Suprapubic skin (tissue), 4 donors: ENCODE data around the gene TNFSF4. TPM values are rescaled to one million over a fixed set of nuclear protein-coding genes. Genes with fewer than 3 reads are reported as not detected.

Experiments used
- DNase-seq, 2 donors: peaks; one replicate each; pipeline ENCODE4 v3.0.0-alpha.2; 2019; ENCODE audit warnings: low spot score in 2 of 2
- H3K27ac ChIP-seq: fragments of 200-600 bp; sonication (generic); one replicate; pipeline ENCODE4 v1.5.1; 2019
- H3K27me3 ChIP-seq: fragments of 200-600 bp; sonication (generic); one replicate; pipeline ENCODE4 v1.5.1; 2019
- H3K36me3 ChIP-seq: fragments of 200-600 bp; sonication (generic); one replicate; pipeline ENCODE4 v1.5.1; 2019
- H3K4me1 ChIP-seq: fragments of 200-600 bp; sonication (generic); one replicate; pipeline ENCODE4 v1.5.1; 2019
- H3K4me3 ChIP-seq: fragments of 200-600 bp; sonication (generic); one replicate; pipeline ENCODE4 v1.5.1; 2019; ENCODE audit warnings: mild to moderate bottlenecking
- H3K9me3 ChIP-seq: fragments of 200-600 bp; sonication (generic); one replicate; pipeline ENCODE4 v1.5.1; 2019
- EP300 ChIP-seq: sonication (generic); formaldehyde crosslinking; IDR thresholded peaks from one replicate; pipeline ENCODE4 v1.6.1; 2017; ENCODE audit warnings: antibody characterized with exemption
- POLR2A ChIP-seq, 2 donors: fragments of 450-650 bp; IDR thresholded peaks; one replicate each; pipeline ENCODE4 v1.6.1; 2017; ENCODE audit warnings: antibody characterized with exemption in 2 of 2, mild to moderate bottlenecking in 2 of 2, moderate library complexity in 2 of 2
- POLR2AphosphoS5 ChIP-seq, 3 donors: sonication (generic); formaldehyde crosslinking; IDR thresholded peaks; one replicate each; pipeline ENCODE4 v1.6.1; 2017; ENCODE audit warnings: antibody characterized with exemption in 3 of 3
- WGBS: methylation state at CpG from one replicate; pipeline ENCODE4 v1.1.5; 2018; 5-methylcytosine and 5-hydroxymethylcytosine counted together
- total RNA-seq, 4 donors: library from RNA; depleted of rRNA; stranded (reverse); fragments of >200 nt; gene quantifications; one replicate each; pipeline ENCODE4 v1.1.0, GENCODE V29; 2016
- TF ChIP-seq, protein P1 (sequence below), 2 donors: fragments of 200-600 bp in 1 of 2; fragments of 450-650 bp in 1 of 2; sonication (generic) in 1 of 2; IDR thresholded peaks; one replicate each; pipeline ENCODE4 v1.5.1; 2016 to 2019; ENCODE audit warnings: antibody characterized with exemption in 2 of 2, mild to moderate bottlenecking in 1 of 2, moderate library complexity in 1 of 2

Gene TNFSF4
- total RNA-seq, 4 donors from 2014 or later = 0.15 to 0.29 TPM; not detected in 2

DNA sequence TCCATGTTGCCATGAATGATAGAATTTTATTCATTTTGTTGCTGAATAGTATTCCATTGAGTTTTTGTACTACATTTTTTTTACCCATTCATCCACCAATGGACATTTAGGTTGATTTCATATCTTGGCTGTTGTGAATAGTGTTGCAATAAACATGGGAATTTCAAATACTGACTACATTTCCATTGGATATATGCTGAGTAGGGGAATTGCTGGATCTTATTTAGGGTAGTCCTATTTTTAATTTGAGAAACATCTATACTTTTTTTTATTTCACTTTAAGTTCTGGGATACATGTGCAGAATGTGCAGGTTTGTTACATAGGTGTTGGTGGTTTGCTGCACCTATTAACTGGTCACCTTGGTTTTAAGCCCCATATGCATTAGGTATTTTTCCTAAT lies 38.8 kb upstream of the TNFSF4 start:
- peaks cover 11% of the 10 kb centered on the region for H3K4me1 ChIP-seq
- TF ChIP-seq POLR2A (IDR thresholded peaks at IDR 0.05) (no peak), EP300 (no peak), POLR2AphosphoS5 (IDR thresholded peaks at IDR 0.05) (no peak)
- TF ChIP-seq, protein P1, sequence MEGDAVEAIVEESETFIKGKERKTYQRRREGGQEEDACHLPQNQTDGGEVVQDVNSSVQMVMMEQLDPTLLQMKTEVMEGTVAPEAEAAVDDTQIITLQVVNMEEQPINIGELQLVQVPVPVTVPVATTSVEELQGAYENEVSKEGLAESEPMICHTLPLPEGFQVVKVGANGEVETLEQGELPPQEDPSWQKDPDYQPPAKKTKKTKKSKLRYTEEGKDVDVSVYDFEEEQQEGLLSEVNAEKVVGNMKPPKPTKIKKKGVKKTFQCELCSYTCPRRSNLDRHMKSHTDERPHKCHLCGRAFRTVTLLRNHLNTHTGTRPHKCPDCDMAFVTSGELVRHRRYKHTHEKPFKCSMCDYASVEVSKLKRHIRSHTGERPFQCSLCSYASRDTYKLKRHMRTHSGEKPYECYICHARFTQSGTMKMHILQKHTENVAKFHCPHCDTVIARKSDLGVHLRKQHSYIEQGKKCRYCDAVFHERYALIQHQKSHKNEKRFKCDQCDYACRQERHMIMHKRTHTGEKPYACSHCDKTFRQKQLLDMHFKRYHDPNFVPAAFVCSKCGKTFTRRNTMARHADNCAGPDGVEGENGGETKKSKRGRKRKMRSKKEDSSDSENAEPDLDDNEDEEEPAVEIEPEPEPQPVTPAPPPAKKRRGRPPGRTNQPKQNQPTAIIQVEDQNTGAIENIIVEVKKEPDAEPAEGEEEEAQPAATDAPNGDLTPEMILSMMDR (IDR thresholded peaks at IDR 0.05) = no peak
- H3K27ac ChIP-seq = no peak overlapping the region
- DNase-seq = no peak
- H3K9me3 ChIP-seq = no peaks in the 10 kb centered on the region
- no peaks in the 10 kb centered on the region for H3K27me3 ChIP-seq
- no peaks in the 10 kb centered on the region for H3K36me3 ChIP-seq
- H3K4me3 ChIP-seq = no peak overlapping the region

DNA sequence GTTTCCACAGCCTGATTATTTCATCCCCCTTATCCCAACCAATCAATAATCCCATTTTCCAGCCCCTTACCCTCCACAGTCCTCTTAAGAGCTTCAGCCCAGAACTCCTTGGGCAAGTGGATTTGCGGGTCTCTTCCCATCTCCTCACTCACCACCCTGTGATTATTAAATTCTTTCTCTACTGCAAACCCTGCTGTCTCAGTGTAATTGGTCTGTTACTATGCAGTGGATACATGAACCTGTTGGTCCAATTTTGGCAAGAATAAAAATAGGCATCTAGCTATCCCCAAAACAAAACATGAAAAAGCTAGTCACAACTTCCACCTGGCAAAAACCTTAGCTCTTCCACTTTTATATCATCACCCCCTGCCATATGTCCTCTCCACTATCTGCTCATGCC lies 36.2 kb upstream of the TNFSF4 start:
- 96% methylated on average over 1 of the region's 1 CpG for WGBS
- Histone ChIP-seq H3K36me3 (no peaks in the 10 kb centered on the region), H3K27ac (no peak overlapping the region), H3K4me1 (peaks cover 4% of the 10 kb centered on the region), H3K4me3 (no peak overlapping the region), H3K9me3 (no peaks in the 10 kb centered on the region), H3K27me3 (no peaks in the 10 kb centered on the region)
- TF ChIP-seq, protein P1 (IDR thresholded peaks at IDR 0.05) = no peak
- no peak for TF ChIP-seq EP300
- TF ChIP-seq POLR2A (IDR thresholded peaks at IDR 0.05) = no peak
- TF ChIP-seq POLR2AphosphoS5 (IDR thresholded peaks at IDR 0.05) = no peak
- no peak for DNase-seq

DNA sequence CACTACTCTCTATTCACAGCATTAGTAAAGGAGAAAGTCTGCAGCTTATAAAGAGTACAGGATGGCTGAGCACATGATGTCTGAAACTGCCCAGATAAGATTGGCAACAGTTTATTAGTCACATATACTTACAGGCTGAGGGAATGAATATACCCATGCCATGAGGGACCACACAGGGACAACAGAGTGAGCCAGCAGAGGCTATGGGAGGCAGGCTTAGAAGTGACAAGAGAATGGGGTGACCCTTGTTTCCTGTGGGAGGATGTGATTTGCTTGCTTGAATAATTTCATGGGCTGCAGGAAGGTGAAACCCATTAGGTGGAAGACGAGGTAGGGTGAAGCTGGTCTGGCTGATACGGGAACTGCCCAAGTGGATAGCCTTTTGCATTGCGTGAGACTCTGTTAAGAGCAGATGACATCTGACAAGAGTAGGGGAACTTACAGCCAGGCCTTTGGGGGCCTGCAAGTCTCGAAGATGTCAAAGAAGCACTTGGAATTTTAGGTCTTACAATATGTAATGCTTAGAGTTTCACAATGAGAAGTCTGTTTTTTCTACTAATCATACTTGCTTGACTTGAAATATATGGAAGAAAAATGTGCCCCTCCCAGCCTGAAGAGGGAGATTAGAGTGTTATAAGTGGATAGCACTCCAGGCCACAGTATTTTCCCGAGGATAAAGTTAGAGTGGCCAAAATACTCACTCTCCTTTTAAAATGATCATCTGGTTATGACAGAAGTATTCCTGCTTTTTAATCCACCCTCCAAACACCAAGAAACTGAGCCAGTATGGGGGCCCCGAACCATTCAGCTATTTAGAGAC lies 34.6 kb upstream of the TNFSF4 start:
- WGBS = 88% methylated on average over 6 of the region's 6 CpGs
- no peaks in the 10 kb centered on the region for H3K4me1 ChIP-seq
- no peaks in the 10 kb centered on the region for H3K9me3 ChIP-seq
- H3K4me3 ChIP-seq = no peak overlapping the region
- H3K36me3 ChIP-seq = no peaks in the 10 kb centered on the region
- no peaks in the 10 kb centered on the region for H3K27me3 ChIP-seq
- H3K27ac ChIP-seq = no peak overlapping the region
- TF ChIP-seq POLR2A (IDR thresholded peaks at IDR 0.05) = no peak
- TF ChIP-seq POLR2AphosphoS5 (IDR thresholded peaks at IDR 0.05) = no peak
- TF ChIP-seq, protein P1 (IDR thresholded peaks at IDR 0.05) = no peak
- no peak for TF ChIP-seq EP300
- no peak for DNase-seq

DNA sequence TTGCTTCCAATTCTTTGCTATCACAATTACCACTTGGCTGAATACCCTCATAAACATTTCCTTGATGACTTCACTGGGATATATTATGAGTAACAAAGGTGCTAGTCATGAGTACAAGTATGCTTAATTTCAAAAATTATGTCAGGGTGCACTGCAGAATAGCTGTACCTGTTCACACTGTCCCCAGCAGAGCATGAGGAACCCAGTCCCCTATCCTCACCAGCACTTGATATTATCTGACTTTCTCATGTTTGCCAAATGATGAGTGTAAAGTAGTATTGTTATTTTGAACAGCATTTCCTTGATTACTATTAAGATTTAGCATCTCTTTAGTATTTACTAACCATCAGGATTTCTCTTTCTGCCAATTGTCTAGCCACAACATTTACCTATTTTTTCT lies 33.5 kb upstream of the TNFSF4 start:
- no peaks in the 10 kb centered on the region for H3K36me3 ChIP-seq
- H3K4me3 ChIP-seq = no peak overlapping the region
- H3K27me3 ChIP-seq = no peaks in the 10 kb centered on the region
- H3K4me1 ChIP-seq = no peaks in the 10 kb centered on the region
- DNase-seq = no peak
- H3K9me3 ChIP-seq = no peaks in the 10 kb centered on the region
- TF ChIP-seq, protein P1 (IDR thresholded peaks at IDR 0.05) = no peak
- no peak for TF ChIP-seq POLR2A (IDR thresholded peaks at IDR 0.05)
- no peak for TF ChIP-seq POLR2AphosphoS5 (IDR thresholded peaks at IDR 0.05)
- no peak for TF ChIP-seq EP300
- H3K27ac ChIP-seq = no peak overlapping the region

DNA sequence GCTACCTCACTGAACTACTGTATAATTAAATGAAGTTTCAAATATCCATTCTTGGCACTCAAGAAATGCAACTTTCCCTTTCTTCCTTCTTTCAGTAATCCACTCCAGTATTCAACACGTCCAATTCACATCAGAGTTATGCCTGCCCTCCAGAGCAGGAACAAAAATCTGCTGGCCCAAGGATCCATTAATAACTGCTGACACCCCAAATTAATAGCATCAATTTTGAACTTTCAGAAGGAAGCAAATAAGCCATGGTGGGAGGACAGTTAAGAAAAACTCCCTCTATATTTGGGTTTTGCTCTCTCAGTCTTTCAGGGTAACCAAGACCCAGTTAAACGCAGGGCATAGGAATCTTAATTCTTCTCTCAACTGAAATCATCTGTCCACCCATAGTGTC lies 31.9 kb upstream of the TNFSF4 start:
- TF ChIP-seq, protein P1 (IDR thresholded peaks at IDR 0.05) = no peak
- TF ChIP-seq EP300 (no peak), POLR2AphosphoS5 (IDR thresholded peaks at IDR 0.05) (no peak), POLR2A (IDR thresholded peaks at IDR 0.05) (no peak)
- Histone ChIP-seq H3K27me3 (no peaks in the 10 kb centered on the region), H3K36me3 (no peaks in the 10 kb centered on the region), H3K4me1 (no peaks in the 10 kb centered on the region), H3K9me3 (no peaks in the 10 kb centered on the region), H3K27ac (no peak overlapping the region), H3K4me3 (no peak overlapping the region)
- no peak for DNase-seq
- 97% methylated on average over 2 of the region's 2 CpGs for WGBS
